Mucosa of descending colon (tissue), 3 donors: ENCODE results near the gene CST4. TPM values are rescaled to one million over a fixed set of nuclear protein-coding genes. Genes with fewer than 3 reads are reported as not detected.

ENCODE experiments used
- ATAC-seq: fragments of 200-7000 bp; cut with Tn5 transposase; one replicate; pipeline ENCODE4 v1.9.1; 2020; ENCODE audit warnings: mild to moderate bottlenecking, moderate library complexity
- DNase-seq, 3 donors: peaks; one replicate each; pipeline ENCODE4 v3.0.0-alpha.2; 2020
- H3K36me3 ChIP-seq: fragments of 200-600 bp; one replicate; pipeline ENCODE4 v1.8.0; 2021; ENCODE audit warnings: low read depth, mild to moderate bottlenecking
- H3K4me1 ChIP-seq: fragments of 200-600 bp; one replicate; pipeline ENCODE4 v1.8.0; 2021; ENCODE audit warnings: low read depth, mild to moderate bottlenecking
- H3K4me3 ChIP-seq: fragments of 200-600 bp; one replicate; pipeline ENCODE4 v1.8.0; 2021; ENCODE audit warnings: mild to moderate bottlenecking
- H3K9me3 ChIP-seq: fragments of 200-600 bp; one replicate; pipeline ENCODE4 v1.8.0; 2021; ENCODE audit warnings: mild to moderate bottlenecking
- intact Hi-C, 2 donors: fragments of 100-400 bp; cut with DNase I in 1 of 2; cut with micrococcal nuclease in 1 of 2; formaldehyde crosslinking; loops; one replicate each; pipeline versions ENCODE4 v1.11.0 to v1.11.1; 2022; cut with DNase I, micrococcal nuclease
- total RNA-seq, 3 donors: library from RNA; stranded (reverse); fragmentation: NEBNext Ultra II Directional in 2 of 3; extraction: Animal tissue kit (Norgen Biotek cat#: 25700) in 2 of 3; gene quantifications; one replicate each; pipeline versions ENCODE4 v1.2.1 to v1.2.4, GENCODE V29; 2021 to 2023
- TF ChIP-seq, protein P1 (sequence below): fragments of 200-600 bp; IDR thresholded peaks from one replicate; pipeline ENCODE4 v1.8.0; 2022; ENCODE audit warnings: antibody characterized with exemption, mild to moderate bottlenecking
- donor health status: DM: no; HTN: no; CAD: no; lungs with moderate emphysema.
- donor health status: DM: no; HTN: no; CAD: no.
- donor health status: DM: no; HTN: yes; CAD: no.

Gene CST4
- total RNA-seq, 3 donors from 2014 or later: not detected

- ATAC-seq (peak; percentile 27), DNase-seq (peak in 1 of 3 donors; percentile 55)
- TF ChIP-seq, protein P1, sequence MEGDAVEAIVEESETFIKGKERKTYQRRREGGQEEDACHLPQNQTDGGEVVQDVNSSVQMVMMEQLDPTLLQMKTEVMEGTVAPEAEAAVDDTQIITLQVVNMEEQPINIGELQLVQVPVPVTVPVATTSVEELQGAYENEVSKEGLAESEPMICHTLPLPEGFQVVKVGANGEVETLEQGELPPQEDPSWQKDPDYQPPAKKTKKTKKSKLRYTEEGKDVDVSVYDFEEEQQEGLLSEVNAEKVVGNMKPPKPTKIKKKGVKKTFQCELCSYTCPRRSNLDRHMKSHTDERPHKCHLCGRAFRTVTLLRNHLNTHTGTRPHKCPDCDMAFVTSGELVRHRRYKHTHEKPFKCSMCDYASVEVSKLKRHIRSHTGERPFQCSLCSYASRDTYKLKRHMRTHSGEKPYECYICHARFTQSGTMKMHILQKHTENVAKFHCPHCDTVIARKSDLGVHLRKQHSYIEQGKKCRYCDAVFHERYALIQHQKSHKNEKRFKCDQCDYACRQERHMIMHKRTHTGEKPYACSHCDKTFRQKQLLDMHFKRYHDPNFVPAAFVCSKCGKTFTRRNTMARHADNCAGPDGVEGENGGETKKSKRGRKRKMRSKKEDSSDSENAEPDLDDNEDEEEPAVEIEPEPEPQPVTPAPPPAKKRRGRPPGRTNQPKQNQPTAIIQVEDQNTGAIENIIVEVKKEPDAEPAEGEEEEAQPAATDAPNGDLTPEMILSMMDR: no peak
- Histone ChIP-seq H3K4me1 (no peaks in the 10 kb centered on the region), H3K4me3 (no peak overlapping the region), H3K9me3 (no peaks in the 10 kb centered on the region), H3K36me3 (no peaks in the 10 kb centered on the region)
- intact Hi-C loops: no loop called here
These were observed 32.5 kb downstream of the CST4 start for GRCh38 chr20:23656372-23656771.

- DNase-seq: peak in 2 of 3 donors; percentile 46 to 68
- H3K36me3 ChIP-seq: no peaks in the 10 kb centered on the region
- H3K4me1 ChIP-seq: no peaks in the 10 kb centered on the region
- no peak overlapping the region for H3K4me3 ChIP-seq
- TF ChIP-seq, protein P1: no peak
- intact Hi-C loops: no loop called here
- no peaks in the 10 kb centered on the region for H3K9me3 ChIP-seq
- peak; percentile 60 for ATAC-seq
These were observed 33.2 kb downstream of the CST4 start for GRCh38 chr20:23655491-23656211.

DNA sequence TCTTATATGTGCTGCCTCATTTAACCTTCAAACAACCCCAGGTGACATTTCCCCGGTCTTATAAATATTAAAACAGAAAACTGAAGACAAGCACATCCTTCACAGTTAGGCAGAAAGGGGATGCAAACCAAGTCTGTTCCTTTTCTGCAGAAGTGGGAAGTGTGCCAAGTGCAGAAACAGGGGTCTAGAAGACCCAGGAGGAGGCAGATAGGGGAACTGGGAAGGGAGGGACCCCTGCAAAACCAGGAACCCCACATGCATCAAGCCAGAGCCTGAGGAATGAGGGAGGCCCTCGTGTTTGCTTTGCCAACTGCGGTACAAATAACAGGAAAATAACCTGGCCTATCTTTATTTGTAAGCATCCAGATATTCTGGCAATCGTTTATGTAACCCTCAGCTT, 34.1 kb downstream of the CST4 start:
- DNase-seq: no peak

GRCh38 chr20:23654000-23654399, 34.8 kb downstream of the CST4 start:
- ATAC-seq (no peak), DNase-seq (no peak)
- Histone ChIP-seq H3K36me3 (no peaks in the 10 kb centered on the region), H3K4me3 (no peak overlapping the region), H3K9me3 (no peaks in the 10 kb centered on the region), H3K4me1 (no peaks in the 10 kb centered on the region)
- TF ChIP-seq, protein P1: no peak
- intact Hi-C loops: no loop called here

More for the DNA sequence above, 34.1 kb downstream of the CST4 start:
- H3K4me1 ChIP-seq: no peaks in the 10 kb centered on the region
- TF ChIP-seq, protein P1: no peak
- H3K9me3 ChIP-seq: no peaks in the 10 kb centered on the region
- intact Hi-C loops: no loop called here
- H3K36me3 ChIP-seq: no peaks in the 10 kb centered on the region
- no peak for ATAC-seq
- H3K4me3 ChIP-seq: no peak overlapping the region

- no peak for DNase-seq
- no peak for ATAC-seq
- no peaks in the 10 kb centered on the region for H3K36me3 ChIP-seq
These were observed 35.4 kb downstream of the CST4 start for GRCh38 chr20:23653400-23653938.

More at GRCh38 chr20:23653400-23653938, 35.4 kb downstream of the CST4 start:
- intact Hi-C loops: no loop called here
- H3K4me1 ChIP-seq: no peaks in the 10 kb centered on the region
- TF ChIP-seq, protein P1: no peak
- no peak overlapping the region for H3K4me3 ChIP-seq
- H3K9me3 ChIP-seq: no peaks in the 10 kb centered on the region
